ENCODE results near the gene PARP9. TPM values are rescaled to one million over a fixed set of nuclear protein-coding genes. Genes with fewer than 3 reads are reported as not detected.

The PARP9 gene
- total RNA-seq, 2 experiments from 2014 or later, result 0.57 to 1.4 TPM

DNA sequence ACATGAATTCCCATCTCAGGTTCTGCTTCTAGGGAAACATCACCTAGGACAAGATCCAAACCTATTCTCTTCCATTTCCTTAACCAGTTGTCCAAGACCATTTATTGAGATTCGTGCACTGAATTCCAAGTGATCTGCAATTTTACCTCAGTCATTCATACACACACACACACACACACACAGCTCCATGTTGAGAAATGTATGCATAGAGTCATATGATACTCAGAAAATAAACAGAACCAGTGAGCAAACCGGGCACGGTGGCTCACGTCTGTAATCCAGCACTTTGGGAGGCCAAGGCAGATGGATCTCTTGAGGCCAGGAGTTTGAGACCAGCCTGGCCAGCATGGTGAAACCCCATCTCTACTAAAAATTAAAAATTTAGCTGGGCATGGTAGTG is 43.2 kb downstream of the PARP9 start:
- Histone ChIP-seq H3K79me2 (ENCODE audit: insufficient read depth, low read depth, low read length) (no peaks in the 10 kb centered on the region), H2AFZ (ENCODE audit: low read length) (no peak overlapping the region), H3K4me2 (ENCODE audit: low read length) (no peak overlapping the region), H3K36me3 (ENCODE audit: insufficient read depth, low read length) (no peaks in the 10 kb centered on the region), H3K4me3 (ENCODE audit: low read depth, low read length, poor library complexity, severe bottlenecking) (no peak overlapping the region), H3K9me3 (ENCODE audit: low read length) (no peaks in the 10 kb centered on the region), H3K27ac (ENCODE audit: low read depth, low read length, poor library complexity, severe bottlenecking) (no peak overlapping the region), H3K4me1 (ENCODE audit: insufficient read depth, low read length, poor library complexity, severe bottlenecking) (no peaks in the 10 kb centered on the region), H3K9me2 (ENCODE audit: insufficient read depth, low read length) (no peaks in the 10 kb centered on the region), H4K20me1 (ENCODE audit: insufficient read depth, low read length) (no peaks in the 10 kb centered on the region)
- no peak for DNase-seq (ENCODE audit: low spot score)
- ChIA-PET POLR2A (interaction anchor here (0.7 to 0.8 kb wide), 2 partner anchors 243 to 620 kb away, joined by 3 to 4 read pairs; no protein-coding TSS in a partner anchor), CTCF (ENCODE audit: unreplicated experiment) (no interaction called here)
- intact Hi-C loops (cut with micrococcal nuclease; ENCODE audit: unreplicated experiment), result no loop called here
- TF ChIP-seq, protein P1, sequence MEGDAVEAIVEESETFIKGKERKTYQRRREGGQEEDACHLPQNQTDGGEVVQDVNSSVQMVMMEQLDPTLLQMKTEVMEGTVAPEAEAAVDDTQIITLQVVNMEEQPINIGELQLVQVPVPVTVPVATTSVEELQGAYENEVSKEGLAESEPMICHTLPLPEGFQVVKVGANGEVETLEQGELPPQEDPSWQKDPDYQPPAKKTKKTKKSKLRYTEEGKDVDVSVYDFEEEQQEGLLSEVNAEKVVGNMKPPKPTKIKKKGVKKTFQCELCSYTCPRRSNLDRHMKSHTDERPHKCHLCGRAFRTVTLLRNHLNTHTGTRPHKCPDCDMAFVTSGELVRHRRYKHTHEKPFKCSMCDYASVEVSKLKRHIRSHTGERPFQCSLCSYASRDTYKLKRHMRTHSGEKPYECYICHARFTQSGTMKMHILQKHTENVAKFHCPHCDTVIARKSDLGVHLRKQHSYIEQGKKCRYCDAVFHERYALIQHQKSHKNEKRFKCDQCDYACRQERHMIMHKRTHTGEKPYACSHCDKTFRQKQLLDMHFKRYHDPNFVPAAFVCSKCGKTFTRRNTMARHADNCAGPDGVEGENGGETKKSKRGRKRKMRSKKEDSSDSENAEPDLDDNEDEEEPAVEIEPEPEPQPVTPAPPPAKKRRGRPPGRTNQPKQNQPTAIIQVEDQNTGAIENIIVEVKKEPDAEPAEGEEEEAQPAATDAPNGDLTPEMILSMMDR (conservative IDR thresholded peaks at IDR 0.05; ENCODE audit: low read length), result no peak
- TF ChIP-seq EZH2phosphoT487 (IDR thresholded peaks at IDR 0.05; ENCODE audit: borderline replicate concordance, low read depth, low read length), result no peak
- no TSS peak for BruUV-seq (replicated peaks)

DNA sequence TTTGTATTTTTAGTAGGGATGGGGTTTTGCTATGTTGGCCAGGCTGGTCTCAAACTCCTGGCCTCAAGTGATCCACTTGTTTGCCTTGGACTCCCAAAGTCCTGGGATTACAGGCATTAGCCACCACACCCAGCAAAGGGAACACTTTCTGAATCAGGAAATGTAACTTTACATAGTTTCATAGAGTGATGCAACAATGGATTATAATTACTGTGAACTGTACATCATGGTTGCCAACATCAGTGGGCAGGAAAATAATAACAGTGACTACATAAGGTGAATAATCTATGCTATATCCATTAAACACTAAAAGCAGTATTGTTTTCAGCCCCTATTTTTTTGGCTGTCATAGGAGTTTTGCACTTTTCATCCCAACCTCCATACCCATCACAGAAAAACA is 44.4 kb downstream of the PARP9 start:
- Histone ChIP-seq H2AFZ (ENCODE audit: low read length) (no peak overlapping the region), H3K4me1 (ENCODE audit: insufficient read depth, low read length, poor library complexity, severe bottlenecking) (peaks cover 5% of the 10 kb centered on the region), H3K4me2 (ENCODE audit: low read length) (no peak overlapping the region), H3K36me3 (ENCODE audit: insufficient read depth, low read length) (no peaks in the 10 kb centered on the region), H3K4me3 (ENCODE audit: low read depth, low read length, poor library complexity, severe bottlenecking) (no peak overlapping the region), H4K20me1 (ENCODE audit: insufficient read depth, low read length) (no peaks in the 10 kb centered on the region), H3K9me3 (ENCODE audit: low read length) (no peaks in the 10 kb centered on the region), H3K27ac (ENCODE audit: low read depth, low read length, poor library complexity, severe bottlenecking) (no peak overlapping the region), H3K9me2 (ENCODE audit: insufficient read depth, low read length) (no peaks in the 10 kb centered on the region), H3K79me2 (ENCODE audit: insufficient read depth, low read depth, low read length) (no peaks in the 10 kb centered on the region)
- intact Hi-C loops (cut with micrococcal nuclease; ENCODE audit: unreplicated experiment), result loop anchor here (10.0 kb wide), 1 partner anchor 1065 kb away; the partner anchor contains the start of gene HACD2
- CTCF ChIA-PET (ENCODE audit: unreplicated experiment), result no interaction called here
- no peak for DNase-seq (ENCODE audit: low spot score)
- no TSS peak for BruUV-seq (replicated peaks)
- no peak for TF ChIP-seq EZH2phosphoT487 (IDR thresholded peaks at IDR 0.05; ENCODE audit: borderline replicate concordance, low read depth, low read length)
- POLR2A ChIA-PET, result interaction anchor here (0.6 to 0.7 kb wide), 2 partner anchors 578 to 978 kb away, joined by 3 to 4 read pairs; no protein-coding TSS in a partner anchor

DNA sequence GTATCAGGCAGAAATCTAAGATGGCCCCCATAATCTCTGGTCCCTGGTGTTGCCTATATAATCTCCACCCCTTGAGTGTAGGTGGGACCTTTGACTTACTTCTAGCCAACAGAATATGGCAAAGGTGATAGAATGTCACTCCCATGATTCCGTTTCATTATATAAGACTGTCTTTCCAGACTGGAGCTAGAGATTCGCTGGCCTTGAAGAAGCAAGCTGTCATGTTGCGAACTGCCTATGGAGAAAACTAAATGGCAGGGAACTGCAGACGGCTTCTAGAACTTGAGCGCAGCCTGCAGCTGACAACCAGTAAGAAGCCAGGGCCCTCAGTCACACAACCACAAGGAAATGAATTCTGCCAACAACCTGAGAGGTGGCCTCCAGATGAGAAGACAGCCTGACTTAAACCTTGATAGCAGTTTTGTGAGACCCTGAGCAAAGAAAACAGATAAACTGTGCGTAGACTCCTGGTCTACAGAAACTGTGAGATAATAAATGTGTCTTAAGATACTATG is 47.2 kb downstream of the PARP9 start:
- no peaks in the 10 kb centered on the region for H3K9me3 ChIP-seq (ENCODE audit: low read length)
- no peak overlapping the region for H2AFZ ChIP-seq (ENCODE audit: low read length)
- H3K9me2 ChIP-seq (ENCODE audit: insufficient read depth, low read length), result no peaks in the 10 kb centered on the region
- TF ChIP-seq EZH2phosphoT487 (IDR thresholded peaks at IDR 0.05; ENCODE audit: borderline replicate concordance, low read depth, low read length), result no peak
- TF ChIP-seq, protein P1 (conservative IDR thresholded peaks at IDR 0.05; ENCODE audit: low read length), result no peak
- no peaks in the 10 kb centered on the region for H3K36me3 ChIP-seq (ENCODE audit: insufficient read depth, low read length)
- H3K79me2 ChIP-seq (ENCODE audit: insufficient read depth, low read depth, low read length), result peaks cover 22% of the 10 kb centered on the region
- ChIA-PET POLR2A (interaction anchor here (1.2 to 2.1 kb wide), 2 partner anchors 8 to 101 kb away, joined by 4 to 7 read pairs; partner anchors contain the start of gene WDR5B), CTCF (ENCODE audit: unreplicated experiment) (no interaction called here)
- H3K4me2 ChIP-seq (ENCODE audit: low read length), result no peak overlapping the region
- no peak overlapping the region for H3K4me3 ChIP-seq (ENCODE audit: low read depth, low read length, poor library complexity, severe bottlenecking)
- H3K4me1 ChIP-seq (ENCODE audit: insufficient read depth, low read length, poor library complexity, severe bottlenecking), result peaks cover 21% of the 10 kb centered on the region
- H3K27ac ChIP-seq (ENCODE audit: low read depth, low read length, poor library complexity, severe bottlenecking), result no peak overlapping the region
- BruUV-seq (replicated peaks), result no TSS peak
- intact Hi-C loops (cut with micrococcal nuclease; ENCODE audit: unreplicated experiment), result loop anchor here (10.0 kb wide), 1 partner anchor 1068 kb away; the partner anchor contains the start of gene HACD2
- peaks cover 14% of the 10 kb centered on the region for H4K20me1 ChIP-seq (ENCODE audit: insufficient read depth, low read length)
- no peak for DNase-seq (ENCODE audit: low spot score)

All from OCI-LY7 (cell line).